Measurements from ENCODE around the gene ERBB4.

DNA sequence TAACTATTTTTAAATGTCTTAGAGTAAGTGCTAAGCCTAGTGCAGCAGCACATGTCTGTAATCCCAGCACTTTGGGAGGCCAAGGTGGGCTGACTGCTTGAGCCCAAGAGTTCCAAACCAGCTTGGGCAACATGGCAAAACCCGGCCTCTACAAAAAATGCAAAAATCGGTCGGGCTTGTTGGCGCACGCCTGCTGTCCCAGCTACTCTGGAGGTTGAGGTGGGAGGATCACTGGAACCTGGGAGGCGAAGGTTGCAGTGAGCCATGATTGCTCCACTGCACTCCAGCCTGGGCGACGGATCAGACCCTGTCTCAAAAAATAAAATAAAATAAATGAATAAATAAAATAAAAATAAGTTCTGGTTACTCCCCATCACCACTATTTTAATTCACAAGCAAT lies 783.4 kb downstream of the ERBB4 start:
- TF ChIP-seq EZH2 (optimal IDR thresholded peaks at IDR 0.05; ENCODE audit: low read depth, low read length) (no peak), EZH2phosphoT487 (IDR thresholded peaks at IDR 0.05; ENCODE audit: low read length) (no peak)
- TF ChIP-seq, protein P1, sequence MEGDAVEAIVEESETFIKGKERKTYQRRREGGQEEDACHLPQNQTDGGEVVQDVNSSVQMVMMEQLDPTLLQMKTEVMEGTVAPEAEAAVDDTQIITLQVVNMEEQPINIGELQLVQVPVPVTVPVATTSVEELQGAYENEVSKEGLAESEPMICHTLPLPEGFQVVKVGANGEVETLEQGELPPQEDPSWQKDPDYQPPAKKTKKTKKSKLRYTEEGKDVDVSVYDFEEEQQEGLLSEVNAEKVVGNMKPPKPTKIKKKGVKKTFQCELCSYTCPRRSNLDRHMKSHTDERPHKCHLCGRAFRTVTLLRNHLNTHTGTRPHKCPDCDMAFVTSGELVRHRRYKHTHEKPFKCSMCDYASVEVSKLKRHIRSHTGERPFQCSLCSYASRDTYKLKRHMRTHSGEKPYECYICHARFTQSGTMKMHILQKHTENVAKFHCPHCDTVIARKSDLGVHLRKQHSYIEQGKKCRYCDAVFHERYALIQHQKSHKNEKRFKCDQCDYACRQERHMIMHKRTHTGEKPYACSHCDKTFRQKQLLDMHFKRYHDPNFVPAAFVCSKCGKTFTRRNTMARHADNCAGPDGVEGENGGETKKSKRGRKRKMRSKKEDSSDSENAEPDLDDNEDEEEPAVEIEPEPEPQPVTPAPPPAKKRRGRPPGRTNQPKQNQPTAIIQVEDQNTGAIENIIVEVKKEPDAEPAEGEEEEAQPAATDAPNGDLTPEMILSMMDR (IDR thresholded peaks at IDR 0.05; ENCODE audit: low read length) = no peak

Measured in MM.1S (cell line).